ENCODE data around the gene CCDC169.

DNA sequence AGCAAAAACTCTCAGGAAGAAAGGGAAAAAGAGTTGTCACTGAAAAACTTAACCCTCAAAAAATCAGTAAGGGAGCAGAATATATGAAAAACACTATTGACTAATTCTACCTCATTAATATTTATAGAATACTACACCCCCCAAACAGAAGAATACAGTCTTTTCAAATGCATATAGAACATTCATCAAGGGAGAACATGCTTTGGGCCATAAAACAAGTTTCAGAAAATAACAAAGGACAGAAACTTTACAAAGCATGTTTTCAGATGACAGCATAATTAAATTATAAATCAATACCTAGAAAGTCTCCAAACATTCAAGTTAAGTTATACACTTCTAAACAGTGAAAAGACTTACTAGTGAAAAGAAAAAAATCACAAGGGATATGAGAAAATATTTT lies 113.7 kb downstream of the CCDC169 start:
- TF ChIP-seq, protein P1, sequence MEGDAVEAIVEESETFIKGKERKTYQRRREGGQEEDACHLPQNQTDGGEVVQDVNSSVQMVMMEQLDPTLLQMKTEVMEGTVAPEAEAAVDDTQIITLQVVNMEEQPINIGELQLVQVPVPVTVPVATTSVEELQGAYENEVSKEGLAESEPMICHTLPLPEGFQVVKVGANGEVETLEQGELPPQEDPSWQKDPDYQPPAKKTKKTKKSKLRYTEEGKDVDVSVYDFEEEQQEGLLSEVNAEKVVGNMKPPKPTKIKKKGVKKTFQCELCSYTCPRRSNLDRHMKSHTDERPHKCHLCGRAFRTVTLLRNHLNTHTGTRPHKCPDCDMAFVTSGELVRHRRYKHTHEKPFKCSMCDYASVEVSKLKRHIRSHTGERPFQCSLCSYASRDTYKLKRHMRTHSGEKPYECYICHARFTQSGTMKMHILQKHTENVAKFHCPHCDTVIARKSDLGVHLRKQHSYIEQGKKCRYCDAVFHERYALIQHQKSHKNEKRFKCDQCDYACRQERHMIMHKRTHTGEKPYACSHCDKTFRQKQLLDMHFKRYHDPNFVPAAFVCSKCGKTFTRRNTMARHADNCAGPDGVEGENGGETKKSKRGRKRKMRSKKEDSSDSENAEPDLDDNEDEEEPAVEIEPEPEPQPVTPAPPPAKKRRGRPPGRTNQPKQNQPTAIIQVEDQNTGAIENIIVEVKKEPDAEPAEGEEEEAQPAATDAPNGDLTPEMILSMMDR (IDR thresholded peaks at IDR 0.05): no peak
- TF ChIP-seq EZH2 (IDR thresholded peaks at IDR 0.05; ENCODE audit: borderline replicate concordance, insufficient read depth, low read depth, low read length, poor library complexity, severe bottlenecking): no peak

Data from B cell (primary cell).